Measurements from ENCODE around the gene TMEM171.

GRCh38 chr5:73114044-73114688, 6.2 kb upstream of the TMEM171 start:
- TF ChIP-seq CTCF (IDR thresholded peaks at IDR 0.05; ENCODE audit: low read length) (no peak), EZH2 (optimal IDR thresholded peaks at IDR 0.05; ENCODE audit: low read depth, low read length) (no peak)

Data from MM.1S (cell line).